ENCODE results near the gene DYNLL2.

Gene DYNLL2

GRCh38 chr17:58085039-58085715 is 2.0 kb downstream of the DYNLL2 start:
- Histone ChIP-seq H3K4me1 (ENCODE audit: control insufficient read depth in 1 of 2, insufficient read depth in 2 of 2, low read length in 2 of 2) (peaks cover 31 to 34% of the 10 kb centered on the region in 2 donors), H3K27me3 (ENCODE audit: control insufficient read depth in 1 of 2, insufficient read depth in 2 of 2, low read length in 2 of 2) (no peaks in the 10 kb centered on the region), H3K4me3 (ENCODE audit: low read depth in 1 of 2, low read length in 2 of 2) (peak overlapping the region; percentile 83 to 88), H3K9ac (ENCODE audit: low read depth in 1 of 2, low read length in 2 of 2) (peak overlapping the region; percentile 78 to 81), H3K9me3 (ENCODE audit: control insufficient read depth in 1 of 2, low read length in 2 of 2) (no peaks in the 10 kb centered on the region), H3K36me3 (ENCODE audit: control insufficient read depth in 1 of 2, insufficient read depth in 2 of 2, low read length in 2 of 2) (peaks cover 30 to 51% of the 10 kb centered on the region in 2 donors), H3K27ac (ENCODE audit: low read depth, low read length) (no peak overlapping the region)

GRCh38 chr17:58086953-58087352 is 3.7 kb downstream of the DYNLL2 start:
- H3K27ac ChIP-seq (ENCODE audit: low read depth, low read length), result no peak overlapping the region
- H3K4me1 ChIP-seq (ENCODE audit: control insufficient read depth in 1 of 2, insufficient read depth in 2 of 2, low read length in 2 of 2), result peaks cover 31 to 34% of the 10 kb centered on the region in 2 donors
- no peaks in the 10 kb centered on the region for H3K9me3 ChIP-seq (ENCODE audit: control insufficient read depth in 1 of 2, low read length in 2 of 2)
- peaks cover 44 to 69% of the 10 kb centered on the region in 2 donors for H3K36me3 ChIP-seq (ENCODE audit: control insufficient read depth in 1 of 2, insufficient read depth in 2 of 2, low read length in 2 of 2)
- no peak overlapping the region for H3K9ac ChIP-seq (ENCODE audit: low read depth in 1 of 2, low read length in 2 of 2)
- H3K4me3 ChIP-seq (ENCODE audit: low read depth in 1 of 2, low read length in 2 of 2), result no peak overlapping the region
- no peaks in the 10 kb centered on the region for H3K27me3 ChIP-seq (ENCODE audit: control insufficient read depth in 1 of 2, insufficient read depth in 2 of 2, low read length in 2 of 2)

- Histone ChIP-seq H3K27ac (ENCODE audit: low read depth, low read length) (no peak overlapping the region), H3K9me3 (ENCODE audit: control insufficient read depth in 1 of 2, low read length in 2 of 2) (no peaks in the 10 kb centered on the region), H3K4me3 (ENCODE audit: low read depth in 1 of 2, low read length in 2 of 2) (no peak overlapping the region), H3K36me3 (ENCODE audit: control insufficient read depth in 1 of 2, insufficient read depth in 2 of 2, low read length in 2 of 2) (peaks cover 61 to 85% of the 10 kb centered on the region in 2 donors), H3K27me3 (ENCODE audit: control insufficient read depth in 1 of 2, insufficient read depth in 2 of 2, low read length in 2 of 2) (no peaks in the 10 kb centered on the region), H3K9ac (ENCODE audit: low read depth in 1 of 2, low read length in 2 of 2) (no peak overlapping the region), H3K4me1 (ENCODE audit: control insufficient read depth in 1 of 2, insufficient read depth in 2 of 2, low read length in 2 of 2) (peaks cover 27 to 28% of the 10 kb centered on the region in 2 donors)
Observed at GRCh38 chr17:58088624-58089023, 5.4 kb downstream of the DYNLL2 start.

GRCh38 chr17:58089111-58089510 is 5.9 kb downstream of the DYNLL2 start:
- no peak overlapping the region for H3K9ac ChIP-seq (ENCODE audit: low read depth in 1 of 2, low read length in 2 of 2)
- H3K9me3 ChIP-seq (ENCODE audit: control insufficient read depth in 1 of 2, low read length in 2 of 2), result no peaks in the 10 kb centered on the region
- no peaks in the 10 kb centered on the region for H3K27me3 ChIP-seq (ENCODE audit: control insufficient read depth in 1 of 2, insufficient read depth in 2 of 2, low read length in 2 of 2)
- H3K27ac ChIP-seq (ENCODE audit: low read depth, low read length), result no peak overlapping the region
- H3K4me3 ChIP-seq (ENCODE audit: low read depth in 1 of 2, low read length in 2 of 2), result no peak overlapping the region
- H3K36me3 ChIP-seq (ENCODE audit: control insufficient read depth in 1 of 2, insufficient read depth in 2 of 2, low read length in 2 of 2), result peaks cover 65 to 89% of the 10 kb centered on the region in 2 donors
- peaks cover 27 to 28% of the 10 kb centered on the region in 2 donors for H3K4me1 ChIP-seq (ENCODE audit: control insufficient read depth in 1 of 2, insufficient read depth in 2 of 2, low read length in 2 of 2)

- no peaks in the 10 kb centered on the region for H3K27me3 ChIP-seq (ENCODE audit: control insufficient read depth in 1 of 2, insufficient read depth in 2 of 2, low read length in 2 of 2)
- H3K4me1 ChIP-seq (ENCODE audit: control insufficient read depth in 1 of 2, insufficient read depth in 2 of 2, low read length in 2 of 2), result peaks cover 11% of the 10 kb centered on the region in 2 donors
- H3K9me3 ChIP-seq (ENCODE audit: control insufficient read depth in 1 of 2, low read length in 2 of 2), result no peaks in the 10 kb centered on the region
- no peak overlapping the region for H3K9ac ChIP-seq (ENCODE audit: low read depth in 1 of 2, low read length in 2 of 2)
- H3K36me3 ChIP-seq (ENCODE audit: control insufficient read depth in 1 of 2, insufficient read depth in 2 of 2, low read length in 2 of 2), result peaks cover 67 to 79% of the 10 kb centered on the region in 2 donors
- H3K4me3 ChIP-seq (ENCODE audit: low read depth in 1 of 2, low read length in 2 of 2), result no peak overlapping the region
- H3K27ac ChIP-seq (ENCODE audit: low read depth, low read length), result no peak overlapping the region
Observed at GRCh38 chr17:58091024-58091567, 7.9 kb downstream of the DYNLL2 start.

- Histone ChIP-seq H3K4me1 (ENCODE audit: control insufficient read depth in 1 of 2, insufficient read depth in 2 of 2, low read length in 2 of 2) (peaks cover 0 to under 1% of the 10 kb centered on the region in 2 donors), H3K36me3 (ENCODE audit: control insufficient read depth in 1 of 2, insufficient read depth in 2 of 2, low read length in 2 of 2) (peaks cover 63 to 67% of the 10 kb centered on the region in 2 donors), H3K4me3 (ENCODE audit: low read depth in 1 of 2, low read length in 2 of 2) (no peak overlapping the region), H3K27me3 (ENCODE audit: control insufficient read depth in 1 of 2, insufficient read depth in 2 of 2, low read length in 2 of 2) (no peaks in the 10 kb centered on the region), H3K27ac (ENCODE audit: low read depth, low read length) (no peak overlapping the region), H3K9me3 (ENCODE audit: control insufficient read depth in 1 of 2, low read length in 2 of 2) (no peaks in the 10 kb centered on the region), H3K9ac (ENCODE audit: low read depth in 1 of 2, low read length in 2 of 2) (no peak overlapping the region)
Observed at GRCh38 chr17:58092101-58092796, 9.0 kb downstream of the DYNLL2 start.

GRCh38 chr17:58092797-58093385 is 9.7 kb downstream of the DYNLL2 start:
- Histone ChIP-seq H3K4me1 (ENCODE audit: control insufficient read depth in 1 of 2, insufficient read depth in 2 of 2, low read length in 2 of 2) (no peaks in the 10 kb centered on the region), H3K9me3 (ENCODE audit: control insufficient read depth in 1 of 2, low read length in 2 of 2) (no peaks in the 10 kb centered on the region), H3K27ac (ENCODE audit: low read depth, low read length) (no peak overlapping the region), H3K9ac (ENCODE audit: low read depth in 1 of 2, low read length in 2 of 2) (no peak overlapping the region), H3K4me3 (ENCODE audit: low read depth in 1 of 2, low read length in 2 of 2) (no peak overlapping the region), H3K27me3 (ENCODE audit: control insufficient read depth in 1 of 2, insufficient read depth in 2 of 2, low read length in 2 of 2) (no peaks in the 10 kb centered on the region), H3K36me3 (ENCODE audit: control insufficient read depth in 1 of 2, insufficient read depth in 2 of 2, low read length in 2 of 2) (peaks cover 56 to 61% of the 10 kb centered on the region in 2 donors)

- no peaks in the 10 kb centered on the region for H3K27me3 ChIP-seq (ENCODE audit: control insufficient read depth in 1 of 2, insufficient read depth in 2 of 2, low read length in 2 of 2)
- H3K4me1 ChIP-seq (ENCODE audit: control insufficient read depth in 1 of 2, insufficient read depth in 2 of 2, low read length in 2 of 2), result no peaks in the 10 kb centered on the region
- no peak overlapping the region for H3K4me3 ChIP-seq (ENCODE audit: low read depth in 1 of 2, low read length in 2 of 2)
- no peaks in the 10 kb centered on the region for H3K9me3 ChIP-seq (ENCODE audit: control insufficient read depth in 1 of 2, low read length in 2 of 2)
- peaks cover 48 to 49% of the 10 kb centered on the region in 2 donors for H3K36me3 ChIP-seq (ENCODE audit: control insufficient read depth in 1 of 2, insufficient read depth in 2 of 2, low read length in 2 of 2)
- H3K9ac ChIP-seq (ENCODE audit: low read depth in 1 of 2, low read length in 2 of 2), result no peak overlapping the region
- no peak overlapping the region for H3K27ac ChIP-seq (ENCODE audit: low read depth, low read length)
Observed at GRCh38 chr17:58094118-58094517, 10.9 kb downstream of the DYNLL2 start.

- Histone ChIP-seq H3K9me3 (ENCODE audit: control insufficient read depth in 1 of 2, low read length in 2 of 2) (no peaks in the 10 kb centered on the region), H3K4me3 (ENCODE audit: low read depth in 1 of 2, low read length in 2 of 2) (no peak overlapping the region), H3K36me3 (ENCODE audit: control insufficient read depth in 1 of 2, insufficient read depth in 2 of 2, low read length in 2 of 2) (peaks cover 21 to 23% of the 10 kb centered on the region in 2 donors), H3K27me3 (ENCODE audit: control insufficient read depth in 1 of 2, insufficient read depth in 2 of 2, low read length in 2 of 2) (no peaks in the 10 kb centered on the region), H3K4me1 (ENCODE audit: control insufficient read depth in 1 of 2, insufficient read depth in 2 of 2, low read length in 2 of 2) (no peaks in the 10 kb centered on the region), H3K27ac (ENCODE audit: low read depth, low read length) (no peak overlapping the region), H3K9ac (ENCODE audit: low read depth in 1 of 2, low read length in 2 of 2) (no peak overlapping the region)
Observed at GRCh38 chr17:58096892-58097291, 13.7 kb downstream of the DYNLL2 start.

Data from duodenal mucosa (tissue), 2 donors.